Endothelial cell of umbilical vein (primary cell): Measurements from ENCODE around the gene OR8B12. TPM values are rescaled to one million over a fixed set of nuclear protein-coding genes. Genes with fewer than 3 reads are reported as not detected.

Experiments
- BruUV-seq: library from RNA; stranded (reverse); fragments of 400-500 nt; replicated peaks from 2 replicates; lab custom pipeline; 2021; lab: Mats Ljungman, UMichigan
- CTCF ChIA-PET: fragments of 300-600, 350-600 bp; sonication (Branson Sonifier 250); formaldehyde crosslinking; loops from one replicate; lab custom pipeline; 2021; ENCODE audit warnings: antibody characterized with exemption, inconsistent platforms; lab: Charles Lee
- POLR2A ChIA-PET: fragments of 300-600, 350-600 bp; sonication (Branson Sonifier 250); formaldehyde crosslinking; loops from one replicate; lab custom pipeline; 2021; ENCODE audit warnings: antibody characterized with exemption, inconsistent platforms; lab: Charles Lee
- DNase-seq: peaks from one replicate; pipeline ENCODE4 v3.0.0-alpha.2; 2011; ENCODE audit warnings: low read depth, low spot score
- FAIRE-seq: peaks from 2 replicates; lab custom pipeline; 2011; peaks lifted over from hg19 to GRCh38; lab: Jason Lieb, UNC
- H2AFZ ChIP-seq: 2 replicates; pipeline ENCODE4 v1.6.0; 2012; ENCODE audit warnings: low read depth, low read length, control low read depth, inconsistent platforms
- H3K27ac ChIP-seq: 2 replicates; pipeline ENCODE4 v1.5.1; 2011; ENCODE audit warnings: low read depth, mild to moderate bottlenecking, control low read depth, low read length, moderate library complexity; ENCODE audit not compliant: insufficient read depth
- H3K27me3 ChIP-seq, 2 experiments: 2 replicates each; pipeline versions ENCODE4 v1.6.0 to v1.6.1; 2011; ENCODE audit warnings: low read length in 2 of 2, mixed read lengths in 1 of 2; ENCODE audit not compliant: control insufficient read depth in 2 of 2, insufficient read depth in 2 of 2
- H3K36me3 ChIP-seq, 2 experiments: 2 replicates in 1 of 2; 3 replicates in 1 of 2; pipeline ENCODE4 v1.5.1; 2011; ENCODE audit warnings: low read length in 2 of 2, mild to moderate bottlenecking in 1 of 2, moderate library complexity in 1 of 2; ENCODE audit not compliant: control insufficient read depth in 2 of 2, insufficient read depth in 2 of 2; ENCODE audit errors: extremely low read depth in 1 of 2
- H3K4me1 ChIP-seq: 3 replicates; pipeline ENCODE4 v1.5.1; 2011; ENCODE audit warnings: mild to moderate bottlenecking, low read length; ENCODE audit not compliant: control insufficient read depth, insufficient read depth; ENCODE audit errors: extremely low read depth
- H3K4me2 ChIP-seq: 2 replicates; pipeline ENCODE4 v1.6.1; 2011; ENCODE audit warnings: low read length, control low read depth, mixed read lengths; ENCODE audit not compliant: insufficient read depth
- H3K4me3 ChIP-seq, 3 experiments: fragments of 200-600 bp in 1 of 3; sonication (generic), shearing (Covaris generic) in 1 of 3; replicated peaks in 1 of 3; 2 replicates each; pipeline ENCODE4 v1.5.1; 2011 to 2016; ENCODE audit warnings: control low read depth in 3 of 3, low read length in 3 of 3, mild to moderate bottlenecking in 2 of 3, inconsistent platforms in 1 of 3, low read depth in 1 of 3, moderate library complexity in 1 of 3; ENCODE audit not compliant: insufficient read depth in 1 of 3
- H3K79me2 ChIP-seq: 2 replicates; pipeline ENCODE4 v1.6.0; 2012; ENCODE audit warnings: low read length, inconsistent platforms; ENCODE audit not compliant: control insufficient read depth, insufficient read depth
- H3K9ac ChIP-seq: replicated peaks from 2 replicates; pipeline ENCODE3; 2011; ENCODE audit warnings: low read length, control low read depth; ENCODE audit not compliant: insufficient read depth; ENCODE audit errors: extremely low read depth
- H3K9me1 ChIP-seq: replicated peaks from 3 replicates; pipeline ENCODE4 v1.6.0; 2011; ENCODE audit warnings: mild to moderate bottlenecking, low read length; ENCODE audit not compliant: control insufficient read depth, insufficient read depth; ENCODE audit errors: extremely low read depth
- H3K9me3 ChIP-seq: replicated peaks from 2 replicates; pipeline ENCODE4 v1.5.1; 2012; ENCODE audit warnings: low read length, inconsistent platforms; ENCODE audit not compliant: control insufficient read depth, insufficient read depth
- H4K20me1 ChIP-seq: replicated peaks from 2 replicates; pipeline ENCODE3; 2011; ENCODE audit warnings: mild to moderate bottlenecking, low read length; ENCODE audit not compliant: control insufficient read depth, insufficient read depth; ENCODE audit errors: extremely low read depth
- EZH2 ChIP-seq: IDR thresholded peaks from 2 replicates; pipeline ENCODE4 v1.6.1; 2012; ENCODE audit warnings: borderline replicate concordance, low read depth, mild to moderate bottlenecking, moderate library complexity, low read length, inconsistent platforms; ENCODE audit not compliant: severe bottlenecking
- FOS ChIP-seq: IDR thresholded peaks from 2 replicates; pipeline ENCODE4 v1.6.1; 2011; ENCODE audit warnings: mild to moderate bottlenecking, low read length, moderate library complexity, borderline replicate concordance; ENCODE audit not compliant: insufficient read depth
- GATA2 ChIP-seq: IDR thresholded peaks from 2 replicates; pipeline ENCODE4 v1.7.0; 2011; ENCODE audit warnings: low read depth, mild to moderate bottlenecking, moderate library complexity, mixed read lengths, low read length; ENCODE audit not compliant: insufficient read length, insufficient read depth
- JUN ChIP-seq: IDR thresholded peaks from 2 replicates; pipeline ENCODE4 v1.6.1; 2011; ENCODE audit warnings: borderline replicate concordance, low read depth; ENCODE audit not compliant: insufficient read length, insufficient read depth
- MAX ChIP-seq: IDR thresholded peaks from 2 replicates; pipeline ENCODE4 v1.6.1; 2011; ENCODE audit not compliant: insufficient read depth, insufficient read length
- MYC ChIP-seq: IDR thresholded peaks from one replicate; pipeline ENCODE4 v1.6.1; 2011; ENCODE audit warnings: mild to moderate bottlenecking, low read depth, low read length
- POLR2A ChIP-seq: IDR thresholded peaks from 2 replicates; pipeline ENCODE4 v1.6.1; 2012; ENCODE audit warnings: low read depth, mild to moderate bottlenecking, control low read depth, low read length
- POLR2AphosphoS5 ChIP-seq: IDR thresholded peaks from 2 replicates; pipeline ENCODE4 v1.6.1; 2012; ENCODE audit warnings: low read depth, mild to moderate bottlenecking, control low read depth, low read length, moderate library complexity; ENCODE audit not compliant: insufficient read depth
- dilution Hi-C: fragments of 300-500 bp; cut with MboI; formaldehyde crosslinking; loops from one replicate; pipeline ENCODE4 v1.15.0; 2019; ENCODE audit warnings: low sequenced_read_pairs; ENCODE audit not compliant: extremely low pct_ligation_motif_present
- intact Hi-C: fragments of 100-400 bp; cut with micrococcal nuclease; formaldehyde crosslinking; loops from one replicate; pipeline ENCODE4 v1.10.0; 2022
- polyA plus RNA-seq, 4 experiments: library from polyadenylated mRNA; depleted of rRNA in 3 of 4; stranded (reverse) in 3 of 4; unstranded in 1 of 4; fragments of >200 nt; gene quantifications; 2 replicates each; pipeline versions ENCODE4 v1.2.1 to v1.2.3, GENCODE V29; 2011 to 2012; ENCODE audit warnings: missing spikeins in 1 of 4
- total RNA-seq: library from RNA; stranded (reverse); gene quantifications from 2 replicates; pipeline ENCODE4 v1.2.3, GENCODE V29; 2021
- TF ChIP-seq, protein P1 (sequence below), 2 donors: IDR thresholded peaks; 1 replicate in 1 of 2; 2 replicates in 1 of 2; pipeline ENCODE4 v1.5.1; 2011; ENCODE audit warnings: low read length in 2 of 2, mild to moderate bottlenecking in 2 of 2, moderate library complexity in 2 of 2, control low read depth in 1 of 2, inconsistent platforms in 1 of 2, low read depth in 1 of 2; ENCODE audit not compliant: insufficient read depth in 1 of 2; ENCODE audit errors: extremely low read depth in 1 of 2

The OR8B12 gene
- total and polyA plus RNA-seq, 2 donors (not counting 3 experiments of a cell fraction or from before 2014, with no cell fraction given): not detected

GRCh38 chr11:124519850-124520549, 23.5 kb downstream of the OR8B12 start:
- no peaks in the 10 kb centered on the region for H3K79me2 ChIP-seq
- peak; percentile 9 for DNase-seq
- intact Hi-C loops: no loop called here
- H3K9me3 ChIP-seq: no peaks in the 10 kb centered on the region
- no peak overlapping the region for H3K27ac ChIP-seq
- no peaks in the 10 kb centered on the region for H3K4me1 ChIP-seq
- no peak for TF ChIP-seq FOS
- TF ChIP-seq JUN: no peak
- TF ChIP-seq, protein P1, sequence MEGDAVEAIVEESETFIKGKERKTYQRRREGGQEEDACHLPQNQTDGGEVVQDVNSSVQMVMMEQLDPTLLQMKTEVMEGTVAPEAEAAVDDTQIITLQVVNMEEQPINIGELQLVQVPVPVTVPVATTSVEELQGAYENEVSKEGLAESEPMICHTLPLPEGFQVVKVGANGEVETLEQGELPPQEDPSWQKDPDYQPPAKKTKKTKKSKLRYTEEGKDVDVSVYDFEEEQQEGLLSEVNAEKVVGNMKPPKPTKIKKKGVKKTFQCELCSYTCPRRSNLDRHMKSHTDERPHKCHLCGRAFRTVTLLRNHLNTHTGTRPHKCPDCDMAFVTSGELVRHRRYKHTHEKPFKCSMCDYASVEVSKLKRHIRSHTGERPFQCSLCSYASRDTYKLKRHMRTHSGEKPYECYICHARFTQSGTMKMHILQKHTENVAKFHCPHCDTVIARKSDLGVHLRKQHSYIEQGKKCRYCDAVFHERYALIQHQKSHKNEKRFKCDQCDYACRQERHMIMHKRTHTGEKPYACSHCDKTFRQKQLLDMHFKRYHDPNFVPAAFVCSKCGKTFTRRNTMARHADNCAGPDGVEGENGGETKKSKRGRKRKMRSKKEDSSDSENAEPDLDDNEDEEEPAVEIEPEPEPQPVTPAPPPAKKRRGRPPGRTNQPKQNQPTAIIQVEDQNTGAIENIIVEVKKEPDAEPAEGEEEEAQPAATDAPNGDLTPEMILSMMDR (IDR thresholded peaks at IDR 0.05; ENCODE audit: extremely low read depth in 1 of 2, insufficient read depth in 1 of 2, low read depth in 1 of 2, low read length in 2 of 2): no peak
- no peak for TF ChIP-seq MAX
- no peak for TF ChIP-seq GATA2
- TF ChIP-seq EZH2: no peak
- no peak for TF ChIP-seq MYC
- no peak for TF ChIP-seq POLR2AphosphoS5
- no peak for TF ChIP-seq POLR2A
- ChIA-PET CTCF (no interaction called here), POLR2A (no interaction called here)
- peaks cover 0 to 2% of the 10 kb centered on the region in 2 experiments for H3K27me3 ChIP-seq
- H3K4me3 ChIP-seq: no peak overlapping the region
- dilution Hi-C loops: no loop called here
- H3K4me2 ChIP-seq: no peak overlapping the region
- no TSS peak for BruUV-seq
- no peak overlapping the region for H2AFZ ChIP-seq
- no peak overlapping the region for H3K9ac ChIP-seq
- H4K20me1 ChIP-seq: no peaks in the 10 kb centered on the region
- H3K9me1 ChIP-seq: no peaks in the 10 kb centered on the region
- no peak for FAIRE-seq
- no peaks in the 10 kb centered on the region for H3K36me3 ChIP-seq
